GM12891 (cell line): ENCODE data around the gene TNFAIP1.

ENCODE experiments used
- PAX5 ChIP-seq: IDR thresholded peaks from 2 replicates; pipeline ENCODE4 v1.6.1; 2011; ENCODE audit warnings: low read length, moderate library complexity, mild to moderate bottlenecking; ENCODE audit not compliant: insufficient read depth, severe bottlenecking
- POLR2A ChIP-seq: IDR thresholded peaks from 2 replicates; pipeline ENCODE4 v1.6.1; 2011; ENCODE audit warnings: low read depth, low read length, control low read depth
- POLR2AphosphoS5 ChIP-seq: IDR thresholded peaks from 2 replicates; pipeline ENCODE4 v1.6.1; 2011; ENCODE audit warnings: low read depth, low read length, control low read depth
- POU2F2 ChIP-seq: IDR thresholded peaks from 2 replicates; pipeline ENCODE4 v1.6.1; 2011; ENCODE audit warnings: low read depth, mild to moderate bottlenecking, control low read depth, low read length, moderate library complexity
- TAF1 ChIP-seq: IDR thresholded peaks from 2 replicates; pipeline ENCODE4 v1.6.1; 2011; ENCODE audit warnings: low read depth, low read length, control low read depth

DNA sequence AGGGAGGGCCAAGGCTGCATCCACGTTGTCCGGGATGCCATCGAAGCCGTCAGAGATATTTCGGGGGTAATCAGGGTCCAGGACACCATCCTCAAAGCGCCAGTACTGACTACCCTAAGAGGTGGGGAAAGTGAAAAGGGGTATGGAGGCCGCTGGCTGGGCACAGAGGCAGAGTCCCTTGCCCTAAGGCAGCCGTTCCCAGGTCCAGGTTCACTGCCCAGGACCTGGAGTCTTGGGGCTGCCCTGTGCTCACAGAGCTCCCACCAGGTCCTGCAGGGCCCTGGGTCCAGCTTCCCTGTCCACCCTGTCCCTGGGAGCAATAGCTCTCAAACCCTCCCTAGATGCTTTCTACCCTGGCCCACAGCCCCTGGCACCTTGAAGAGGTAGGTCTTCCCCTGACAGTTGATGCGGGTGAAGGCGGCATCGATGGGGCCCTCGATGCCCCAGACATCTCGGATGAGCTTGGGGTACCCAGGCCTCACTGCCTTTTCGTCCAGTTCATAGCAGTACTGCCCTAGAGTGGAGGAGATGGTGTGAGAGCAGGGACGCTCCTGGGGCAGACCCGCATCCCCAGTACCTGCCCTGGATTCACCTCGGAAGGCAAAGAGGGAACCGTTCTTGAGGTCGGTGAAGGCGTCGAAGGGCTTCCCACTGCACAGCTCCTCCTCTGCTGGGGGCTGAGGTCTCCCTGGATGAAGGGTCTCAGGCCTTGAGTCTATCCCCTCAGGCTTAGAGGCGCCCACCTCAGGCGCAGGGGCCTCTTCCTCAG, 33.5 kb downstream of the TNFAIP1 start:
- TF ChIP-seq PAX5 = no peak
- no peak for TF ChIP-seq POLR2AphosphoS5
- TF ChIP-seq POLR2A = peak; percentile 25; the same call in 1 of the 2 replicates
- no peak for TF ChIP-seq TAF1
- TF ChIP-seq POU2F2 = no peak
